Psoas muscle (tissue), 8 donors: ENCODE results near the gene NPTX2. TPM values are rescaled to one million over a fixed set of nuclear protein-coding genes. Genes with fewer than 3 reads are reported as not detected.

ENCODE experiments used
- ATAC-seq, 4 donors: fragments of 200-7000 bp; cut with Tn5 transposase; one replicate each; pipeline ENCODE4 v1.9.1; 2020; ENCODE audit warnings: moderate library complexity in 3 of 4, mild to moderate bottlenecking in 2 of 4
- DNase-seq, 2 donors: peaks; one replicate each; pipeline ENCODE4 v3.0.0-alpha.2; 2020
- H3K27ac ChIP-seq: fragments of 200-600 bp; one replicate; pipeline ENCODE4 v1.8.0; 2022
- H3K27me3 ChIP-seq, 3 donors: fragments of 200-600 bp in 1 of 3; one replicate each; pipeline versions ENCODE4 v1.6.1 to v1.8.0; 2013 to 2022; ENCODE audit warnings: low read length in 2 of 3, mild to moderate bottlenecking in 2 of 3, moderate library complexity in 1 of 3; ENCODE audit not compliant: insufficient read depth in 3 of 3
- H3K36me3 ChIP-seq, 2 donors: fragments of 200-600 bp in 1 of 2; one replicate each; pipeline versions ENCODE4 v1.6.1 to v1.8.0; 2013 to 2022; ENCODE audit warnings: low read depth in 1 of 2, mild to moderate bottlenecking in 1 of 2, moderate library complexity in 1 of 2; ENCODE audit not compliant: insufficient read depth in 1 of 2
- H3K4me1 ChIP-seq: fragments of 200-600 bp; one replicate; pipeline ENCODE4 v1.8.0; 2022
- H3K4me3 ChIP-seq: fragments of 200-600 bp; one replicate; pipeline ENCODE4 v1.8.0; 2022; ENCODE audit warnings: mild to moderate bottlenecking
- H3K9me3 ChIP-seq: fragments of 200-600 bp; one replicate; pipeline ENCODE4 v1.8.0; 2022
- CTCF ChIP-seq: fragments of 200-600 bp; IDR thresholded peaks from one replicate; pipeline ENCODE4 v1.8.0; 2022; ENCODE audit warnings: antibody characterized with exemption
- WGBS, 3 donors: extraction: QIAGEN DNeasy Blood & Tissue Kit; methylation state at CpG; one replicate each; pipeline versions ENCODE4 v1.1.6 to v1.1.7; 2013; 5-methylcytosine and 5-hydroxymethylcytosine counted together
- intact Hi-C, 2 donors: fragments of 100-400 bp; cut with DNase I; formaldehyde crosslinking; loops; one replicate each; pipeline versions ENCODE4 v1.11.0 to v1.14.2; 2022
- polyA plus RNA-seq, 3 donors: library from polyadenylated mRNA; stranded (reverse); fragments of 200-250 nt; gene quantifications; one replicate each; pipeline ENCODE4 v1.2.3, GENCODE V29; 2013
- total RNA-seq, 4 donors: library from RNA; stranded (reverse); fragmentation: NEBNext Ultra II Directional in 2 of 4; extraction: Animal tissue kit (Norgen Biotek cat#: 25700) in 2 of 4; gene quantifications; one replicate each; pipeline versions ENCODE4 v1.2.1 to v1.2.4, GENCODE V29; 2021 to 2023
- donor health status: healthy with polysubstance abuse.
- donor health status: DM: no; HTN: no; CAD: no; lungs with moderate emphysema.
- donor health status: Bipolar disorder and iron deficiency.
- donor health status: healthy.
- donor health status: DM: yes; HTN: yes; CAD: no.
- donor health status: DM: no; HTN: no; CAD: no.
- donor health status: DM: no; HTN: no; CAD: no.
- donor health status: DM: yes; HTN: yes; CAD: no.

The NPTX2 gene
- total and polyA plus RNA-seq, 7 donors, result 1.3 to 8.7 (median 5.3) TPM

GRCh38 chr7:98638853-98639252 lies 21.8 kb downstream of the NPTX2 start:
- no peak overlapping the region for H3K4me3 ChIP-seq
- intact Hi-C loops, result no loop called here
- no peak for TF ChIP-seq CTCF
- peaks cover 15% of the 10 kb centered on the region for H3K9me3 ChIP-seq
- no peak overlapping the region for H3K27ac ChIP-seq
- peaks cover 0 to 3% (median 0%) of the 10 kb centered on the region in 3 donors for H3K27me3 ChIP-seq
- no peaks in the 10 kb centered on the region for H3K36me3 ChIP-seq
- no peaks in the 10 kb centered on the region for H3K4me1 ChIP-seq
- 92 to 94% (median 94%) methylated on average over 2 of the region's 2 CpGs for WGBS, 3 donors
- DNase-seq (no peak), ATAC-seq (no peak)

- intact Hi-C loops, result no loop called here
- ATAC-seq, result no peak
These were observed 23.3 kb downstream of the NPTX2 start for GRCh38 chr7:98640375-98640774.

GRCh38 chr7:98641646-98642500 lies 24.8 kb downstream of the NPTX2 start:
- WGBS, 3 donors, result 15 to 18% (median 17%) methylated on average over 15 of the region's 15 CpGs
- no peak overlapping the region for H3K4me3 ChIP-seq
- peaks cover 15% of the 10 kb centered on the region for H3K9me3 ChIP-seq
- intact Hi-C loops, result no loop called here
- no peaks in the 10 kb centered on the region for H3K4me1 ChIP-seq
- ATAC-seq, result no peak
- peaks cover 0 to 3% (median 0%) of the 10 kb centered on the region in 3 donors for H3K27me3 ChIP-seq
- no peak overlapping the region for H3K27ac ChIP-seq
- TF ChIP-seq CTCF, result no peak
- H3K36me3 ChIP-seq, result no peaks in the 10 kb centered on the region
- DNase-seq, result no peak

More at GRCh38 chr7:98640375-98640774, 23.3 kb downstream of the NPTX2 start:
- no peak for TF ChIP-seq CTCF
- Histone ChIP-seq H3K4me1 (no peaks in the 10 kb centered on the region), H3K36me3 (no peaks in the 10 kb centered on the region), H3K27ac (no peak overlapping the region), H3K27me3 (peaks cover 0 to 3% (median 0%) of the 10 kb centered on the region in 3 donors), H3K9me3 (peaks cover 15% of the 10 kb centered on the region), H3K4me3 (no peak overlapping the region)
- no peak for DNase-seq
- WGBS, 3 donors, result 64 to 76% (median 70%) methylated on average over 9 of the region's 9 CpGs

GRCh38 chr7:98643236-98643985 lies 26.3 kb downstream of the NPTX2 start:
- Histone ChIP-seq H3K4me3 (no peak overlapping the region), H3K9me3 (peaks cover 8% of the 10 kb centered on the region), H3K27ac (no peak overlapping the region), H3K27me3 (peaks cover 0 to 3% (median 0%) of the 10 kb centered on the region in 3 donors), H3K36me3 (no peaks in the 10 kb centered on the region), H3K4me1 (no peaks in the 10 kb centered on the region)
- WGBS, 3 donors, result 69 to 86% (median 73%) methylated on average over 3 of the region's 3 CpGs
- no peak for ATAC-seq
- DNase-seq, result no peak
- intact Hi-C loops, result no loop called here
- TF ChIP-seq CTCF, result no peak
